Esophagus squamous epithelium (tissue), 5 donors: ENCODE data around the gene BBS2. TPM values are rescaled to one million over a fixed set of nuclear protein-coding genes. Genes with fewer than 3 reads are reported as not detected.
A peak's percentile ranks its signal among the peaks of the same experiment; 100 is the strongest.

ENCODE experiments used
- DNase-seq: peaks from one replicate; lab custom pipeline; 2025; lab: John Stamatoyannopoulos, UW
- H3K27ac ChIP-seq, 4 donors: fragments of 200-600 bp; sonication (generic); one replicate each; pipeline ENCODE4 v1.5.1; 2016 to 2019; ENCODE audit warnings: mild to moderate bottlenecking in 1 of 4
- H3K27me3 ChIP-seq, 4 donors: fragments of 200-600 bp; sonication (generic); 1 replicate in 3 of 4; 2 replicates in 1 of 4; pipeline versions ENCODE4 v1.5.1 to v1.6.0; 2017 to 2021; ENCODE audit warnings: antibody characterized with exemption in 1 of 4
- H3K36me3 ChIP-seq, 3 donors: fragments of 200-600 bp; sonication (generic); one replicate each; pipeline ENCODE4 v1.5.1; 2016 to 2019
- H3K4me1 ChIP-seq, 3 donors: fragments of 200-600 bp; sonication (generic); one replicate each; pipeline ENCODE4 v1.5.1; 2017 to 2019
- H3K4me3 ChIP-seq, 4 donors: fragments of 200-600 bp; sonication (generic); 1 replicate in 3 of 4; 2 replicates in 1 of 4; pipeline ENCODE4 v1.5.1; 2016 to 2019; ENCODE audit warnings: mild to moderate bottlenecking in 2 of 4, moderate library complexity in 1 of 4
- H3K9me3 ChIP-seq, 3 donors: fragments of 200-600 bp; sonication (generic); one replicate each; pipeline ENCODE4 v1.5.1; 2016 to 2019
- POLR2A ChIP-seq, 4 donors: fragments of 450-650 bp; IDR thresholded peaks; one replicate each; pipeline ENCODE4 v1.6.1; 2017; ENCODE audit warnings: antibody characterized with exemption in 4 of 4, mild to moderate bottlenecking in 4 of 4, moderate library complexity in 3 of 4
- WGBS, 2 donors: methylation state at CpG; one replicate each; pipeline ENCODE4 v1.1.5; 2018; 5-methylcytosine and 5-hydroxymethylcytosine counted together
- intact Hi-C: fragments of 100-400 bp; cut with DNase I; formaldehyde crosslinking; loops from one replicate; pipeline ENCODE4 v1.15.0; 2022
- total RNA-seq, 4 donors: library from RNA; depleted of rRNA; stranded (reverse); fragments of >200 nt; gene quantifications; one replicate each; pipeline ENCODE4 v1.1.0, GENCODE V29; 2016
- TF ChIP-seq, protein P1 (sequence below), 6 experiments: fragments of 450-650 bp in 4 of 6; fragments of 200-600 bp in 2 of 6; sonication (generic) in 2 of 6; IDR thresholded peaks; one replicate each; pipeline ENCODE4 v1.5.1; 2016 to 2019; ENCODE audit warnings: antibody characterized with exemption in 6 of 6, mild to moderate bottlenecking in 4 of 6, moderate library complexity in 4 of 6
- donor health status: DM: yes; HTN: yes; CAD: no.

Gene BBS2
- total RNA-seq, 4 donors from 2014 or later, result 15.2 to 60.8 (median 31.1) TPM

DNA sequence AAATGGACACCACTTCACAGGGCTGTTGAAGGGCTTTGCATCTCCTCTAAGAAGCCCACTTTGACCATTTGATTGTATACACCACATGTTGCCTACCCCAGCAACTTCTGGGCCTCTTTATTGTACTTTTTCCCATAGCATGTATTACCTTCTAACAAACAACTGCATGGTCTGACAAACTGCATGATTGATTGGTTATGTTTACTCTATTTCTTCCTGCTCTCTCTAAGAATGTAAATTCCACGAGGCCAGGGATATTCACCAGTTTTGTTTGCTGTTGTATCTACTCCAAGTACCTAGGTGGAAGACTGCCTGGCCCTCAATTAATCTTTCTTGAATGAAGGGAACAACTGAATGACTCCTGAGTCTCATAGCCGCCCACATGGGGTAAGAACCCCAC is 22.2 kb upstream of the BBS2 start:
- no peak for TF ChIP-seq POLR2A (IDR thresholded peaks at IDR 0.05)
- TF ChIP-seq, protein P1, sequence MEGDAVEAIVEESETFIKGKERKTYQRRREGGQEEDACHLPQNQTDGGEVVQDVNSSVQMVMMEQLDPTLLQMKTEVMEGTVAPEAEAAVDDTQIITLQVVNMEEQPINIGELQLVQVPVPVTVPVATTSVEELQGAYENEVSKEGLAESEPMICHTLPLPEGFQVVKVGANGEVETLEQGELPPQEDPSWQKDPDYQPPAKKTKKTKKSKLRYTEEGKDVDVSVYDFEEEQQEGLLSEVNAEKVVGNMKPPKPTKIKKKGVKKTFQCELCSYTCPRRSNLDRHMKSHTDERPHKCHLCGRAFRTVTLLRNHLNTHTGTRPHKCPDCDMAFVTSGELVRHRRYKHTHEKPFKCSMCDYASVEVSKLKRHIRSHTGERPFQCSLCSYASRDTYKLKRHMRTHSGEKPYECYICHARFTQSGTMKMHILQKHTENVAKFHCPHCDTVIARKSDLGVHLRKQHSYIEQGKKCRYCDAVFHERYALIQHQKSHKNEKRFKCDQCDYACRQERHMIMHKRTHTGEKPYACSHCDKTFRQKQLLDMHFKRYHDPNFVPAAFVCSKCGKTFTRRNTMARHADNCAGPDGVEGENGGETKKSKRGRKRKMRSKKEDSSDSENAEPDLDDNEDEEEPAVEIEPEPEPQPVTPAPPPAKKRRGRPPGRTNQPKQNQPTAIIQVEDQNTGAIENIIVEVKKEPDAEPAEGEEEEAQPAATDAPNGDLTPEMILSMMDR (IDR thresholded peaks at IDR 0.05), result no peak
- DNase-seq, result no peak
- WGBS, 2 donors, result 0 to 10% methylated on average over 2 of the region's 2 CpGs
- Histone ChIP-seq H3K27ac (no peak overlapping the region), H3K4me3 (no peak overlapping the region), H3K27me3 (no peaks in the 10 kb centered on the region), H3K4me1 (peaks cover 0 to 12% (median 0%) of the 10 kb centered on the region in 3 donors), H3K9me3 (no peaks in the 10 kb centered on the region), H3K36me3 (no peaks in the 10 kb centered on the region)
- intact Hi-C loops, result no loop called here

DNA sequence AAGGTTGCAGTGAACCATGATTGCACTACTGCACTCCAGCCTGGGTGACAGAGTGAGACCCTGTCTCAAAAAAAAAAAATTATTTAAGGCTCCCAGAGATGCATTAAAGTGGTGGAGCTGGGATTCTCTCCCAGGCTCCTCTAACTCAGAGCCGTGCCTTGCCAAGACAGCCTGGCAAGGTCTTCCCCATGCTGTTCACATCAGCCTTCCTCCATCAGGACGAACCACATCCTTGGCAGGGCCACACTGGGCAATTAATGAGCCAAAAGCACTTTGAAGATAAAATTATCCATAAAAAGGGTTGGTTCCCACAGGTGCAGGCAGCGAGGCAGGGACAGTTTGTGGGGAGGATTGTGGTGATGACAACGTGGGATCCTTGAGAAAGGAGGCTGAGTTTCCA is 19.8 kb upstream of the BBS2 start:
- no peak for DNase-seq
- H3K4me1 ChIP-seq, result no peaks in the 10 kb centered on the region
- TF ChIP-seq, protein P1 (IDR thresholded peaks at IDR 0.05), result no peak
- no peak for TF ChIP-seq POLR2A (IDR thresholded peaks at IDR 0.05)
- intact Hi-C loops, result no loop called here
- peaks cover 0 to 9% (median 0%) of the 10 kb centered on the region in 4 donors for H3K27me3 ChIP-seq
- H3K36me3 ChIP-seq, result no peaks in the 10 kb centered on the region
- H3K9me3 ChIP-seq, result no peaks in the 10 kb centered on the region
- H3K4me3 ChIP-seq, result no peak overlapping the region
- 44 to 49% methylated on average over 4 of the region's 4 CpGs for WGBS, 2 donors
- no peak overlapping the region for H3K27ac ChIP-seq

- Histone ChIP-seq H3K27me3 (peaks cover 0 to 9% (median 0%) of the 10 kb centered on the region in 4 donors), H3K4me1 (no peaks in the 10 kb centered on the region), H3K36me3 (no peaks in the 10 kb centered on the region), H3K4me3 (no peak overlapping the region), H3K27ac (no peak overlapping the region), H3K9me3 (no peaks in the 10 kb centered on the region)
- TF ChIP-seq, protein P1 (IDR thresholded peaks at IDR 0.05), result no peak
- TF ChIP-seq POLR2A (IDR thresholded peaks at IDR 0.05), result no peak
- DNase-seq, result no peak
- intact Hi-C loops, result no loop called here
- 91 to 100% methylated on average over 1 to 5 of the region's 7 CpGs for WGBS, 2 donors
These were observed 18.5 kb upstream of the BBS2 start for GRCh38 chr16:56538331-56538730.

DNA sequence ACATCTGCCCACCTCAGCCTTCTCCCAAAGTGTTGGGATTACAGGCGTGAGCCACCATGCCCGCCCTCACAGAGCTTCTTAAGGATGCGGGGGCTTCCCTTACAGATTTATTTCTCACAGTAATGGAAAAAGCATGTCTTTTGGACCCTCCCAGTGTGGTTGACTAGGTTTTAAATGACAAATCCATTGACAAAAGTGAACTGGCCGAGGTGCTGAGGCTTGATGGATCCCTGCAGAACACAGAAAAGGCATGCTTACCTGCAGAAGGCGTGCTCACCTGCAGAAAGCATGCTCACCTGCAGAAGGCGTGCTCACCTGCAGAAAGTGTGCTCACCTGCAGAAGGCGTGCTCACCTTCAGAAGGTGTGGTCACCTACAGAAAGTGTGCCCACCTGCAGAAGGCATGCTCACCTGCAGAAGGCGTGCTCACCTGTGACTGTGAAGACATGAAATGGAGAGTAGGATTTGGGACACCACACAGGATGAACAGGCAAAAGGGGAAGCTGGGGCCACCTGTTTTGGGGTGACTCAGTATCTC is 15.1 kb upstream of the BBS2 start:
- Histone ChIP-seq H3K4me3 (no peak overlapping the region), H3K36me3 (no peaks in the 10 kb centered on the region), H3K4me1 (peaks cover 0 to 3% (median 0%) of the 10 kb centered on the region in 3 donors), H3K27me3 (peaks cover 0 to 9% (median 0%) of the 10 kb centered on the region in 4 donors), H3K9me3 (no peaks in the 10 kb centered on the region), H3K27ac (no peak overlapping the region)
- intact Hi-C loops, result no loop called here
- no peak for DNase-seq
- 79 to 86% methylated on average over 6 to 7 of the region's 8 CpGs for WGBS, 2 donors
- TF ChIP-seq, protein P1 (IDR thresholded peaks at IDR 0.05), result no peak
- no peak for TF ChIP-seq POLR2A (IDR thresholded peaks at IDR 0.05)

DNA sequence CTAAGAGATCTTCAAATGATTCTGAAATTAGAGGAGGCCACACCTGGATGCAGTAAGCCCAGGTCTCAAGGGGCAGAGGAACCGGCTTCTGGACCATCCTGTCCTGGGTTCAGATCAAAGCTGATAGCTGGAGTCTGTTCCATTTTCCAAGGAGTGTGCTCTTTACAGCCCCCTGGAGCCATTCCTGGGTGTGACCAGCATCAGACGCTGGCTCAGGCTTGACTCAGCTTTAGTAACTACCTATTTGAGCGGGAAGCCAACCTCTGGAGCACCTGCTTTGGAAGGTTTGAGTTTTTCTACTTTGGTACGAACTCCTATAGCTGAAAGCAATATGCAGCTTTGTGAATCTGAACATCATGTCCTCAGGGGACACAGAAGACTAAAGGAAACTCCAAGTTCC is 12.9 kb upstream of the BBS2 start:
- WGBS, 2 donors, result 12 to 57% methylated on average over 3 of the region's 4 CpGs
- H3K27me3 ChIP-seq, result peaks cover 0 to 9% (median 0%) of the 10 kb centered on the region in 4 donors
- intact Hi-C loops, result no loop called here
- DNase-seq, result no peak
- H3K9me3 ChIP-seq, result no peaks in the 10 kb centered on the region
- no peak overlapping the region for H3K27ac ChIP-seq
- no peak overlapping the region for H3K4me3 ChIP-seq
- H3K36me3 ChIP-seq, result no peaks in the 10 kb centered on the region
- H3K4me1 ChIP-seq, result peaks cover 0 to 3% (median 0%) of the 10 kb centered on the region in 3 donors
- TF ChIP-seq, protein P1 (IDR thresholded peaks at IDR 0.05), result peak in 1 of 6 experiments; percentile 13
- TF ChIP-seq POLR2A (IDR thresholded peaks at IDR 0.05), result no peak
